Stomach (tissue), 4 donors: ENCODE data around the gene ATIC.

Experiments
- CTCF ChIP-seq, 7 experiments: fragments of 450-650 bp in 4 of 7; fragments of 200-600 bp in 3 of 7; sonication (generic) in 3 of 7; IDR thresholded peaks; one replicate each; pipeline ENCODE4 v1.5.1; 2016 to 2019; ENCODE audit warnings: antibody characterized with exemption in 7 of 7, control low read depth in 2 of 7, mild to moderate bottlenecking in 1 of 7
- POLR2AphosphoS5 ChIP-seq, 3 donors: sonication (generic); formaldehyde crosslinking; IDR thresholded peaks; one replicate each; pipeline ENCODE4 v1.6.1; 2016; ENCODE audit warnings: antibody characterized with exemption in 3 of 3

GRCh38 chr2:215315301-215315700, 3.4 kb downstream of the ATIC start:
- TF ChIP-seq CTCF (IDR thresholded peaks at IDR 0.05) (no peak), POLR2AphosphoS5 (IDR thresholded peaks at IDR 0.05) (no peak)
